Fibroblast of gingiva (primary cell): ENCODE measurements around the gene KHDRBS2.

Experiments used
- DNase-seq: peaks from one replicate; pipeline ENCODE4 v3.0.0-alpha.2; 2011; ENCODE audit warnings: low read depth

KHDRBS2 gene

GRCh38 chr6:62175195-62175594 lies 110.8 kb downstream of the KHDRBS2 start:
- no peak for DNase-seq

DNA sequence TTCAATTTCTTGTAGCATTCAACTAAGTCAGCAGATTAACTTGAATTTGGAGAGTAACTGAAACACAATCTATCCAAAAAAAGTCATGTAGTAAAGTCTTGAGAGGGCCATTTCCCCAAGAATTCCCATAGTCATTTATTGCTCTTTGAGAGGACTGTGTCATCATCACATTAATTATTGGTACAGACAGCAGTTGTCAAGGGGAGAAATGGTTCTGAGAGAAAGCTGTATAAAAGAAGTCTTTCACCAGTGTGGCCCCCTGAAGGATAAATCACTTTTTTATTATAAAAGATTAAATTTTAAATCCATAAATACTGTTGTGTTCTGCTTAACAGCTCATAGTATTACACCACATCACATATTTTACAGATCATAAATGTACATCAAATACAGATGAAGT lies 111.5 kb downstream of the KHDRBS2 start:
- no peak for DNase-seq

GRCh38 chr6:62167736-62168135 lies 118.3 kb downstream of the KHDRBS2 start:
- no peak for DNase-seq

DNA sequence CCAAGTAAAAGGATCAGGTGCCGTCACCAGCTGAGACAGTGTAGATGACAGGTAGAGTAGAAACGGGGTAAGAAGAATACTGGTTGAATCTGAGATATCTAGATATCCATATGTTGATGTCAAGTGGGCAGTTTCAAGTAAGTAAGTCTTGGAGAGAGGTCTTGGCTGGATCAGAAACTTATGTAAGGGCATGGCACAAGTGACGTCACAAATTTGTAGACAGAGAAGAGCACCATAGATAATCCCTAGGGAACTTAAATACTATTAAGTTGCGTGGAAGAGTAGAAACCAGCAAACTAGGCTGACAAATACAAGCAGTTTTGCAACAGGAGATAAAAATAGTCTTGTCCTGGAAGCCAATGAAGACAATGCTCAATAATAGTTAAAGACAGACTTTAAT lies 123.2 kb downstream of the KHDRBS2 start:
- DNase-seq = no peak

- no peak for DNase-seq
These were observed 133.2 kb downstream of the KHDRBS2 start for GRCh38 chr6:62152796-62153195.

DNA sequence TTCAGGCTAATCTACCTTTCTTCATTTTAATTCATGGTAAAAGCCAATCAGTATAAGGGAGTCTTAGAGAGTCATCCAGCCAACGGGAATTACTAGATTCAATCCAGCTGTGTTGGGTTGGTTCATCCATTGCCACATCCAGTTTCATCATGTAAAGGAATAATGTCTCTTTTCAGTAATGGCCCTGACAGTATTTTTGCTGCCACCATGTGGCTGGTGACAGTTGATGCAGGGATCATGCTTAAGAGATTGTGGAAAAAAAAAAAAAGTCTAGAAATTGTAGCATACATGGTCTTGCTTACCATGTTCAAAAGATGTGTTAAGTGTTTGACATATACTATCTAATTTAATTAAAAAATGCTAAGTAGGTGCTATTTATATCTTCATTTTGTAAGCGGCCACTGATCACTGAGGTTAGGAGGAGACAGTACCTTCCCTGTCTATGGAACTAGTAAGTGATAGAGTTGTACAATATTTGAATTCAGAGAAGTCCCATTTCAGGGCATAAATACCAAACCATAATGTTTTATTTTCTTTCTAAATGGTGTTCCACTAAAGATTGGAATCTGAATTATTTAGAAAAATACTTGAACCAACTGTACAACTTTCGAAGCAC lies 135.9 kb downstream of the KHDRBS2 start:
- no peak for DNase-seq

DNA sequence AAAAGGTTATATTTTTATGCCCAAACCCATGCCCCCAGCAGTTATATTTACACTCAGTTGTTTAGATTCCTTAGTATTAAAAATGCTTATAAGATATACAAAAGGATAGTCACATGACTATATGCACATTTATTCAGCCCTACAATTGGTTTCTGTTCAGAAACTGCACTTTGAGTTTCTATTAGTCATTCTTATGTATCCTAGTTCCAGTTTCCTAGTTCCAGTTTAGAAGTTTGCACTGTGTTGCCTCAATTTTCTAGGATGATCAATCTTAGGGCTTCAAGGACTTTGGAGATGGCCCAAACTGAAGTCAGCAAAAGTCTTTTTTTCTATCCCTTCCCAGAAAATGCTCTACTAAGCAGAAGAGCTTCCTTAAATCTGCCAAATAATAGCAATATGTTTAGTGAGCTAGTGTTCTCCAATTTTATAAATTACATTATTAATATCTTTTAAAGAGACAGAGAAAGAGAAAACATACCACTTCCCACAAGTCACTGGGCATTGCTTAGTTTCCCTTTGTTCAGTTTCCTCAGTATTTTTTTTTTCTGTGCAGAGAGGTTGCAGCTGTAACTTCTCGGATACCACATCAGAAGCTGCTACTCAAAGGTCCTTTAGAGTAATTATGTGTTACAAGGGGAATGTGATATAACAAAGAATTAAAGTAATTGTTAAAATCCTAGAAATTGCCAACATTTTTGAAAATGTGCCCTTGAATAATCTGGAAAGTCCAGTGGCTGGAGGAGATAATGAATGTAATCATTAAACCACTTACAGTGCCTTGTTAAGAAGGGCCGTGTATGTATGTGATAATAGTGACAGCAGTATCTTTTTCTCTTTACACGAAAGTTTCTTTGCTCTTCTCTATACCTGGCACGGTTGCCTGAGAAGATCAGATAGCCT lies 138.8 kb downstream of the KHDRBS2 start:
- no peak for DNase-seq

DNA sequence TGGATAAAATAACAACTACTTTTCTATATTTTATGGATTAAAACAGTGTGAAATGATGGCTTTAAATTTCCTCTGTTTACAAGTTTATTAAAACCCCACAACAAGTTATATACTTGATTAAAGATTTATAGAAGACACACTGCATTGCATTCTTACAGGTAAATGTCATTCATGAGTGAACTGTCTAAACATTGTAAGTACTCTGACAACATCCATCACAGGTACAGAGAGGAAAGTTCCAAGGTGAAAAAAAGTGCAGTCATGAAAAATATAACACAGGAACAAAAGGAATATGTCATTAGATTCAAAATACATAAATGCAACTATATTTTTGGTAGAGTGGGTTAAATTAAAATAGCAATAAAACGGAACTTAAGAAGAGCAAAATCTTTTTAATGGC lies 156.9 kb downstream of the KHDRBS2 start:
- DNase-seq = no peak

DNA sequence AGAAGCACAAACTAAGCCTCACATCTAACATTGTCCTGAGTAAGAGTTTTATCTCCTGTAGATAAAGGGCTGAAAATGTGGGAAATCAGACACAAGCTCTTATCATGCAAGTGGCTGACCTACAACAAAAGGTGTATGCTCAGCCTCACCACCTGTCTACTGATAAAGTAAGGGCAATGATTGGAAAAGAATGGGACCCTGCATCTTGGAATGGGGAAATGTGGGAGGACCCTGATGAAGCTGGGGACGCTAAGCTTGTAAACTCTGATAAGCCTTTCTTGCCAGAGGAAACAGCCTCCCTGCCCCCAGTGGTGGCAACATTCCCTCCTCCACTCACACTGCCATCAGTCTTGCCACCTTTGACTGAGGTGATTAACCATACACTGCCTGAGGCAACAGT lies 166.6 kb downstream of the KHDRBS2 start:
- no peak for DNase-seq

GRCh38 chr6:62103186-62103859 lies 182.7 kb downstream of the KHDRBS2 start:
- no peak for DNase-seq

DNA sequence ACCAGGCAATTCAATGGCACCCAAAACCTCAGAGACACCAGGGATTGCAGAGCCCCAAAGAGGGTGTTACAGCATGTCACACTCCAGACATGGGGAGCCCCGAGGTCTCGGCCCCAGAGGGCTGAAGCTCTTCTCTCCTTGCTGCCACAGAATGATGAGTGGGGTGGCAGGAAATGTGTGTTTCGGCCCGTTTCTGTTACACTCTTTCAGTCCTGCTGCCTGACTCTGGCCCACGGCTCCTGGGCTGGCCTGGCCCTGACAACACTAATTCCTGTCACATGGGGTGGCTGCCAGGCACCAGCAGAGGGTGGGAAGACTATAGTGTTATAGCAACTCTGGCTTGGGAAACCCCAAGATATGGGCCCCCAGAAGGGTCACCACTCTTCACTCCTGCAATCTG lies 183.6 kb downstream of the KHDRBS2 start:
- no peak for DNase-seq

DNA sequence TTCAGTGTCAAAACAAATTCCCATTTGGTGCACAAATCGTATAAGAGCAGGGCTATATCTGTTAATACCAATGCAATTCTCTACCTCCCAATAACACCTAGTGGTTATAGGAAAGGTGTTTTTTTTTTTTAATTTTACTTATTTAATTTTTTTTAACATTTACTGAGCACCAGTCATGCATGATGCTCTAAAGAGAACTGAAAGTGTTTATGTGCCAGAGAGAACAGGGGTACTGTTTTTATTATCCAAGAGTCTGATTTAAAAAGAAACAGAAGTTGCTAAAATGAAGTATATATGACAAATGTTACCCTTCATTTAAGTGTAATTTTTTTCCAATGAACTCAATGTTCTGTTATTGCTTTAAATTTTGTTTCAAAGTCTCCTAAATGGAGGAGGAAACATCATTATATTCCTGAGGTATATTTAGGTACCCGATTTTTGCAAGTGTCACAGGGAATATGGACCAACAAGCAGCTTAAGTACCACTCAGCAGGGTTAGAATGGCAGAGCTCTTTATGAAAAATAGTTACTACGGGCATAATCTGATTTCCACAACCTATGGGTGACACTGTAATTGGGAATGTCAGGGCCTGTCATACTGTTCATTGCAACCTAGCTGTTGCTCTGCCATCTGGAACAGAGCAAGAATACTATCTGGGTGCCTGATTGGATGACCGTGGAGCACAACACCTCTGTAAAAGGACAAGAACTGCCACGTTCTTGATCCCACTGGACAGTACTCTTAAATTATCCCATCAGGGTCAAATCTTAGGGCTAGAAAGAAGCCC lies 195.4 kb downstream of the KHDRBS2 start:
- DNase-seq = no peak

DNA sequence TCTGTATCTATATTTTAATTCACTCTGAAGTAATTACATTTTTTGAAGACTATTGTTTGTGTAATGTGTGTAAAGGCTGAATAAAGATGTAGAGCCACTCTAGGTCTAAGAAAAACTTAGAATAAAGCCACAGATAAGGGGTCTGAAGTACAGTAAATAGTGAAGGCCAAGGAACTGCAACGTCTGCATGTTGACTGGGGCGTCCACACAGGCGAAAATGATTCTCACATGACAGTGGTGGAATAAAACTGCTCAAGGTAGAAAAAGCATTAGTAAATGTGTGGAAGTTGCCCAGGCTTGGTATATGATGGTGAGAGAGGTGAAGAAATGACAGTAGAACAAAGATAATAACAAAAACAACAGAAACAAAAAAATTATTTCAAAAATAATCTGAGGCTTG lies 196.2 kb downstream of the KHDRBS2 start:
- no peak for DNase-seq

GRCh38 chr6:62086047-62086446 lies 200.0 kb downstream of the KHDRBS2 start:
- DNase-seq = no peak

DNA sequence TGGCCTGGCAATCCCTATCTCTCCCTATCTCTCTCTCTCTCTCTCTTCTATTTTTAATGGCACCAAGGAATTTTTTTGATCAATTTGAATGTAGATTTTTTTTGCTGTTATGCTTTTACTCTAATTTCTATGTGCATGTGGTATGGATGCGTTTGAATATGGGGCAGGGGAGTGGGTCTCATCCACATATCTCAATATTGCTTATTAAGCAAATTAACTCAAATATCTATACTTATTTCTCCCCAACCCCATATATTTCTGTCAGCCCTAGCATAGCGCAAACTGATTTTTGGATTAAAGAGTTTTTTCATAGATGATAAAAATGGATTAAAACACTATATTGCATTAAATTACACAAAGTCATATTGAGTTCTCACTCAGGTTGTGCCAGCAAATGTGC lies 210.2 kb downstream of the KHDRBS2 start:
- DNase-seq = no peak

- no peak for DNase-seq
These were observed 226.1 kb downstream of the KHDRBS2 start for GRCh38 chr6:62059901-62060300.

GRCh38 chr6:62057300-62057699 lies 228.7 kb downstream of the KHDRBS2 start:
- no peak for DNase-seq

DNA sequence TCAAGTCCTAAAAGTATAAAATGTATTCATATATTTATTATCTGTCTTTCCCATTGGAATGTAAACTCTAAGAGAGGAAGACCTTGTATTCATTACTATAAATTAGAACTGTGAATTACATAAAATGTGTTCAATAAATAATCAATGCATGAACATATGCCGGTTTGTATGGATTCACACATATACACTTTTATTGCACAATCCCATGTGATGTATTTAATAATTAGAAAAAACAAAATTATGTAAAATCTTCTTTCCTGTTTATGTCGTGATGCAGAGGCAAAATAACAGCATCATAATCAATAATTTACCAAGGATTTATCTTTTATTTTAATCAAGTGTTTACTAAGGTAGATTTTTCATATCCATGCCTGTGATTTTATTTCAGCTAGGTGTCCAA lies 240.5 kb downstream of the KHDRBS2 start:
- no peak for DNase-seq

GRCh38 chr6:62043084-62043483 lies 242.9 kb downstream of the KHDRBS2 start:
- DNase-seq = no peak

DNA sequence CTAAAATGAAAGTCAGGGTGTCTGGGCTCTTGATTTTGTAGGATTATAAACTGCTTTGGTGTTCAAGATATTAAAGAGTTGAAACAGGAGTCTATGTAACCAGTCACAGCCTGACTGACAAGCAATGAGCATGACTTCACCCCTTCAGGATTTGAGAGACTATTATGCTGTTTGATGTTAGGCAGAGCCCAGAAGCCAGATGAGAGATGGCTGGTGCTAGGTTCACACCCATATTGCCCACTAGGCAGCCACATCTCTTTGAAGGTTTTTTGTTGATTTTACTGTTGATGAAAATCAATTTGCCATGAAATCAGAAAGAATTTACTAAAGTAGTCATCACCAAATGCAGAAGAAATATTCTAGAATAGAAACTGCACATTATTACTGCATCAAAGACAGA lies 243.6 kb downstream of the KHDRBS2 start:
- no peak for DNase-seq

- DNase-seq = no peak
These were observed 246.4 kb downstream of the KHDRBS2 start for GRCh38 chr6:62039605-62040004.

GRCh38 chr6:62037445-62037844 lies 248.6 kb downstream of the KHDRBS2 start:
- no peak for DNase-seq
